Kidney (tissue), 14 donors: ENCODE data around the gene CCDC39. TPM values are rescaled to one million over a fixed set of nuclear protein-coding genes. Genes with fewer than 3 reads are reported as not detected.

Experiments used
- DNase-seq, 5 donors: peaks; one replicate each; pipeline ENCODE4 v3.0.0-alpha.2; 2013 to 2020
- FAIRE-seq: peaks from 2 replicates; lab custom pipeline; 2012; peaks lifted over from hg19 to GRCh38; lab: Jason Lieb, UNC
- H3K27ac ChIP-seq, 2 donors: one replicate each; pipeline ENCODE4 v1.7.0; 2013; ENCODE audit warnings: low read depth in 2 of 2, low read length in 2 of 2, inconsistent platforms in 1 of 2
- H3K27me3 ChIP-seq: one replicate; pipeline ENCODE4 v1.7.1; 2013; ENCODE audit warnings: low read length, inconsistent platforms; ENCODE audit not compliant: control insufficient read depth, insufficient read depth
- H3K36me3 ChIP-seq, 3 donors: one replicate each; pipeline versions ENCODE4 v1.7.0 to v1.7.1; 2013; ENCODE audit warnings: low read length in 3 of 3, control low read depth in 1 of 3, inconsistent platforms in 1 of 3; ENCODE audit not compliant: insufficient read depth in 3 of 3, control insufficient read depth in 2 of 3
- H3K4me1 ChIP-seq, 3 donors: one replicate each; pipeline versions ENCODE4 v1.7.0 to v1.7.1; 2013; ENCODE audit warnings: low read length in 3 of 3, inconsistent platforms in 1 of 3, low read depth in 1 of 3; ENCODE audit not compliant: control insufficient read depth in 2 of 3, insufficient read depth in 2 of 3
- H3K4me3 ChIP-seq, 3 donors: one replicate each; pipeline versions ENCODE4 v1.7.0 to v1.8.1; 2013; ENCODE audit warnings: low read length in 3 of 3, control low read depth in 1 of 3, inconsistent platforms in 1 of 3
- H3K9ac ChIP-seq, 3 donors: one replicate each; pipeline versions ENCODE4 v1.7.0 to v1.7.1; 2013; ENCODE audit warnings: low read length in 3 of 3, control low read depth in 1 of 3, inconsistent platforms in 1 of 3
- H3K9me3 ChIP-seq, 3 donors: one replicate each; pipeline versions ENCODE4 v1.7.0 to v1.7.1; 2013; ENCODE audit warnings: low read length in 3 of 3, control low read depth in 1 of 3, inconsistent platforms in 1 of 3; ENCODE audit not compliant: control insufficient read depth in 2 of 3, insufficient read depth in 1 of 3
- CTCF ChIP-seq: IDR thresholded peaks from 3 replicates; pipeline ENCODE4 v1.5.1; 2012; ENCODE audit warnings: mild to moderate bottlenecking, moderate library complexity, borderline replicate concordance; ENCODE audit not compliant: insufficient read depth; ENCODE audit errors: extremely low read depth
- intact Hi-C: fragments of 100-400 bp; cut with DNase I; formaldehyde crosslinking; loops from one replicate; pipeline ENCODE4 v1.11.1; 2022
- polyA plus RNA-seq: library from polyadenylated mRNA; stranded (reverse); fragments of 350-450 nt; fragmentation: Illumina TruSeq; extraction: RNeasy Lipid Tissue Mini Kit (QIAGEN cat#74804); gene quantifications from one replicate; pipeline ENCODE4 v1.2.3, GENCODE V29; 2014; ENCODE audit warnings: low read depth, low replicate concordance; ENCODE audit not compliant: insufficient read depth
- total RNA-seq: library from RNA; stranded (reverse); fragmentation: NEBNext Ultra II Directional; extraction: Animal tissue kit (Norgen Biotek cat#: 25700); gene quantifications from one replicate; pipeline ENCODE4 v1.2.1, GENCODE V29; 2021
- donor health status: control.
- donor health status: control.
- donor health status: control.
- donor health status: control.
- donor health status: control.
- donor health status: DM: yes; HTN: yes; CAD: no.
- donor health status: Normal renal cell carcinoma (clear cell type).

CCDC39 gene
- total and polyA plus RNA-seq, 2 donors from 2014 or later: 0.60 TPM; not detected in 1

DNA sequence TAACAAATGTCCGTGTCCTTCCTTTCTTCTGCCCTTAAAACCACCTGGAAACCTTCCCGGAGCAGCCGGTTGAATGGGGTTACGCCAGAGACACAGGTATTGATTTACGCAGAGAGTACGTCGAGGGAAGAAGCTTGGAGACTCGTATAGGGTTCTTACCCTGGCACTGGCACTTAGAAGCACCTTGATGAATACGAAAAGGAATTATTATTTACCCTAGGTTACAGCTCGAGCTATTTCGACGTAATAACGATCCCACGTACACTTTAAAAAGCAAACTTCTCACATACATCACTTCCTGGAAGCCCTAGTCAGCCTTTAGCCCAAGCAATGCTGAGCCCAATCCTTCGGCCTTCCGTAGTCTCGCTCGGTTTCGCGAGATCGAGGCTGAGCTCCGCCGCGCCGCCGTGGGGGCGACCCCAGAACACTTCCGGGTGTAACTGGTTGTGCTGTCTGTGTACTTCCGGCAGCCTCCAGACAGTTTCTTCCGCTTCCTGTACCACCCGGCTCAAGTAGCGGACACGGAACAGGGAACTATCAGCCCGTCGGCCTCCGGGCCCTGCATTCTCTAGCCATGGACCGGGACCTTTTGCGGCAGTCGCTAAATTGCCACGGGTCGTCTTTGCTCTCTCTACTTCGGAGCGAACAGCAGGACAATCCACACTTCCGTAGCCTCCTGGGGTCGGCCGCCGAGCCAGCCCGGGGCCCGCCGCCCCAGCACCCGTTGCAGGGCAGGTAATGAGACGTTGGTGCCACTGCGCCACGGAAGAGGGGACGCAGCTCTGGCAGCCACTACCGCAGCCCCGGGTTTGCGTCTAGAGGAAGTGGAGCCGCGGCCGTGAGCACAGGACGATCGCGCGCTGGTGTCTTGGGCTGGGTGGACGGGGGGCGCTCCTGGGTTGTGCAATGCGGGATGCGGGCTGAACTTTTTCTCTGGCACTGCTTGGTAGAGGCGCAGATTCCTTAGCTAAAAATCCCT lies 77.3 kb downstream of the CCDC39 start, which contains the start of gene TTC14:
Gene TTC14, plus strand, starts transcription at position 476 of the 979 bp plus-strand sequence. Its CDS starts 99 bp downstream, at position 575.
- intact Hi-C loops: no loop called here
- Histone ChIP-seq H3K4me3 (peak within 1 kb of the TSS; percentile 90 to 98 (median 96)), H3K36me3 (peaks cover 3 to 29% (median 10%) of the 10 kb centered on the region in 3 donors), H3K9ac (peak within 1 kb of the TSS; percentile 67 to 90 (median 71)), H3K4me1 (peaks cover 0 to 6% (median 4%) of the 10 kb centered on the region in 3 donors), H3K27ac (peak within 1 kb of the TSS in 1 of 2 donors; percentile 11), H3K9me3 (peaks cover 0 to 3% (median 0%) of the 10 kb centered on the region in 3 donors), H3K27me3 (peaks cover 2% of the 10 kb centered on the region)
- FAIRE-seq (peak; percentile 23), DNase-seq (peak; percentile 93 to 97 (median 95))
- TF ChIP-seq CTCF: no peak

GRCh38 chr3:180600473-180600872 lies 78.8 kb downstream of the CCDC39 start:
- FAIRE-seq (no peak), DNase-seq (no peak)
- Histone ChIP-seq H3K4me1 (peaks cover 0 to 6% (median 4%) of the 10 kb centered on the region in 3 donors), H3K27me3 (peaks cover 2% of the 10 kb centered on the region), H3K36me3 (peaks cover 0 to 15% (median 3%) of the 10 kb centered on the region in 3 donors), H3K9ac (no peak overlapping the region), H3K9me3 (peaks cover 0 to 3% (median 0%) of the 10 kb centered on the region in 3 donors), H3K4me3 (no peak overlapping the region), H3K27ac (no peak overlapping the region)
- intact Hi-C loops: no loop called here
- no peak for TF ChIP-seq CTCF

DNA sequence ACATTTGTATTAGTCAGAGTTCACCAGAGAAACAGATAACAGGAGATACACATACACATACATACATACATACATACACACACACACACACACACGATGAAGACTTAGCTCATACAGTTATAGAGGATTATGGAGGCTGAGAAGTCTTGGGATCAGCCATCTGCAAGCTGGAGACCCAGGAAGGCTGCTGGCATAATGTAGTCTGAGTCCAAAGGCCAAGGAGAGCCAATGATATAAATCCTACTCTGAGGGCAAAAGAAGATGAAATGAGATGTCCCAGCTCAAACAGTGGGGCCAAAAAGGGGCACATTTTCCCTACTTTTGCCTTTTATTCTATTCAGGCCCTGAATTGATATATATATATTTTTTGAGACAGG lies 83.7 kb downstream of the CCDC39 start:
- no peak overlapping the region for H3K4me3 ChIP-seq
- FAIRE-seq (no peak), DNase-seq (no peak)
- no peaks in the 10 kb centered on the region for H3K4me1 ChIP-seq
- H3K9me3 ChIP-seq: no peaks in the 10 kb centered on the region
- H3K27me3 ChIP-seq: no peaks in the 10 kb centered on the region
- intact Hi-C loops: no loop called here
- H3K27ac ChIP-seq: no peak overlapping the region
- no peaks in the 10 kb centered on the region for H3K36me3 ChIP-seq
- no peak overlapping the region for H3K9ac ChIP-seq
- TF ChIP-seq CTCF: no peak
